ENCODE data around the gene TMA7B. TPM values are rescaled to one million over a fixed set of nuclear protein-coding genes. Genes with fewer than 3 reads are reported as not detected.

Gene TMA7B
- total RNA-seq, 6 experiments from 2014 or later: 0.20 TPM; not detected in 5

DNA sequence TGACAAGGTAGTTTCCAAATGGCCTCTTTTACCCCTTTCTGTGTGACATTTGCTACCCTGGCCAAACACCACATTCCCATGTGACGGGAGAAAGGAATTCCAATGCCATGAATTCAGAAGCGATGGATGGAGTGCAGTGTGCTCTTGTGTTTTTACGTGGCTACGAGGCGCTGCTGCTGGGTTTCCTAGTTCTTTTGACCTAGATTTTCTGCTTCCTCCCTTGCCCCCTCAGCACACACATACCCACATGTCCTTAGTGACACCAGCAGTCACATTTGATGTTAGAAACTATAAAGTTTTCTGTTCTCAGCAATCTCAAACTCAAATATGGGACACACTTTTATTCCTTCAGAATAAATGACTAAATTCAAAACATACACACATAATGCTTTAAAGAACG lies 7.8 kb upstream of the TMA7B start:
- WGBS (ENCODE audit: insufficient coverage, low coverage, low lambda C conversion rate, missing lambda C conversion rate): 89% methylated on average over 6 of the region's 6 CpGs
- H3K27ac ChIP-seq: no peak overlapping the region
- H3K27me3 ChIP-seq: no peaks in the 10 kb centered on the region
- DNase-seq (no peak), ATAC-seq (no peak)
- no peaks in the 10 kb centered on the region for H3K36me3 ChIP-seq
- TF ChIP-seq, protein P1, sequence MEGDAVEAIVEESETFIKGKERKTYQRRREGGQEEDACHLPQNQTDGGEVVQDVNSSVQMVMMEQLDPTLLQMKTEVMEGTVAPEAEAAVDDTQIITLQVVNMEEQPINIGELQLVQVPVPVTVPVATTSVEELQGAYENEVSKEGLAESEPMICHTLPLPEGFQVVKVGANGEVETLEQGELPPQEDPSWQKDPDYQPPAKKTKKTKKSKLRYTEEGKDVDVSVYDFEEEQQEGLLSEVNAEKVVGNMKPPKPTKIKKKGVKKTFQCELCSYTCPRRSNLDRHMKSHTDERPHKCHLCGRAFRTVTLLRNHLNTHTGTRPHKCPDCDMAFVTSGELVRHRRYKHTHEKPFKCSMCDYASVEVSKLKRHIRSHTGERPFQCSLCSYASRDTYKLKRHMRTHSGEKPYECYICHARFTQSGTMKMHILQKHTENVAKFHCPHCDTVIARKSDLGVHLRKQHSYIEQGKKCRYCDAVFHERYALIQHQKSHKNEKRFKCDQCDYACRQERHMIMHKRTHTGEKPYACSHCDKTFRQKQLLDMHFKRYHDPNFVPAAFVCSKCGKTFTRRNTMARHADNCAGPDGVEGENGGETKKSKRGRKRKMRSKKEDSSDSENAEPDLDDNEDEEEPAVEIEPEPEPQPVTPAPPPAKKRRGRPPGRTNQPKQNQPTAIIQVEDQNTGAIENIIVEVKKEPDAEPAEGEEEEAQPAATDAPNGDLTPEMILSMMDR (IDR thresholded peaks at IDR 0.05): no peak
- TF ChIP-seq POLR2A (IDR thresholded peaks at IDR 0.05): no peak
- H3K4me1 ChIP-seq: no peaks in the 10 kb centered on the region
- no peak overlapping the region for H3K4me3 ChIP-seq
- intact Hi-C loops (cut with DNase I): no loop called here
- no peaks in the 10 kb centered on the region for H3K9me3 ChIP-seq

DNA sequence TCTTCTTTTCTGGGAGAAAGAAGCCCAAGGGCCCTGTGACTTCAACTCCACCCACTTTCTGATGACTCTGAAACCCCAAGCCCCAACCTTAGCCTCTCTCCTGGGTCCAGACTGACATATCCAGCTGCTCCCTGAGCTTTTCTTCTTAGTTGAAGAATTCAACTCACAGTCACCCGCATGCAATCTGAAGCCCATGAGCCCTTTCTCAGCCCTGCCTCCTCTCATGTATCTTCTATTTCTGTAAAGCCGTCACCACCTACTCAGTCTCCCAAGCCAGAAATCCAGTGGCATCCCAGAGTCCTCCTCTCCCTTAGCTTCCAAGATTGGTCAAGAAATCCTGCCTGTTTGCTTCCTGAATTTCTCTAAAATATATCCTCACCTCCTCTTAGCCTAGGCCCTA lies 7.1 kb upstream of the TMA7B start:
- no peaks in the 10 kb centered on the region for H3K27me3 ChIP-seq
- no peaks in the 10 kb centered on the region for H3K4me1 ChIP-seq
- H3K36me3 ChIP-seq: no peaks in the 10 kb centered on the region
- TF ChIP-seq, protein P1 (IDR thresholded peaks at IDR 0.05): no peak
- no peak for TF ChIP-seq POLR2A (IDR thresholded peaks at IDR 0.05)
- no peak overlapping the region for H3K27ac ChIP-seq
- WGBS (ENCODE audit: insufficient coverage, low coverage, low lambda C conversion rate, missing lambda C conversion rate): 83% methylated on average over 2 of the region's 2 CpGs
- no peak overlapping the region for H3K4me3 ChIP-seq
- H3K9me3 ChIP-seq: no peaks in the 10 kb centered on the region
- ATAC-seq (no peak), DNase-seq (no peak)
- intact Hi-C loops (cut with DNase I): no loop called here

DNA sequence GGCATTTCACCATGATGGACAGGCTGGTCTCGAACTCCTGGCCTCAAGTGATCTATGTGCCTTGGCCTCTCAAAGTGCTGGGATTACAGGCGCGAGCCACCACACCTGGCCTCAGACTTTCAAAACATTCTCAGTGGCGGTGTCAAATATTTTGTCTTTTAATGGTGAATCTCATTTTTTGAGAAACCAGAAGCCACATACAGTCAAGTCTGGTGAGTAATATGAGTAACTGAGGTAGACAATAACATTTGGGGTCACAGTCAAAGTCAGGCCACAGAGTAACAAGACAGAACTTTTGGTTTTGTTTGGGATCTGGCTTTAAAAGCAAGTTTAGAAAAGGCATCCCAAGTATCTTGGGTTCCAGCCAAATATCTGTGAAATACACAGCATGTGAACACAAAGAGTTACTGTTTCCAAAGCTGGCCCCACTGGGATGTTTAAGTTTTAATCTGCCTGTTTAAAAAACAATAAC lies 5.6 kb upstream of the TMA7B start:
- H3K4me3 ChIP-seq: no peak overlapping the region
- H3K27me3 ChIP-seq: no peaks in the 10 kb centered on the region
- intact Hi-C loops (cut with DNase I): no loop called here
- no peaks in the 10 kb centered on the region for H3K36me3 ChIP-seq
- DNase-seq (no peak), ATAC-seq (no peak)
- 95% methylated on average over 4 of the region's 4 CpGs for WGBS (ENCODE audit: insufficient coverage, low coverage, low lambda C conversion rate, missing lambda C conversion rate)
- no peak overlapping the region for H3K27ac ChIP-seq
- TF ChIP-seq, protein P1 (IDR thresholded peaks at IDR 0.05): no peak
- no peaks in the 10 kb centered on the region for H3K9me3 ChIP-seq
- H3K4me1 ChIP-seq: no peaks in the 10 kb centered on the region

DNA sequence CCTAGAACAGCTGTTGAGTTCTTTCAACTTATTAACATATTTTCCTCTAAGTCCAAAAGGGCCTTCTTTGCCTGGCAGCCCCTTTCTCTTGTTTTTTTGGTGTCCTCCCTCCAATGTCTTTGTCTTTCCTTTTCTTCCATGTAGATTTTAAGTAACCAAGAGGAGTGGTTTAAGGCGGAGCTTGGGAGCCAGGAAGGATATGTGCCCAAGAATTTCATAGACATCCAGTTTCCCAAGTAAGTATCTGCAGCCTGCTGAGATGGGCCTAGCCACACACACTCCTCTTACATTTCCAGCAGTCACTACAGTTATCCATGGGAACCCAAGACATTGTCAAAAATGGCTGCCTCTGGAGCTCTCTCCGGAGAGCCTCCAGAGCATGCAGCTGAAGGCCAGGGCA lies 4.5 kb upstream of the TMA7B start:
- DNase-seq (no peak), ATAC-seq (no peak)
- H3K27me3 ChIP-seq: no peaks in the 10 kb centered on the region
- intact Hi-C loops (cut with DNase I): no loop called here
- H3K9me3 ChIP-seq: no peaks in the 10 kb centered on the region
- no peak for TF ChIP-seq POLR2A (IDR thresholded peaks at IDR 0.05)
- TF ChIP-seq, protein P1 (IDR thresholded peaks at IDR 0.05): no peak
- no peak overlapping the region for H3K27ac ChIP-seq
- 100% methylated on average over 1 of the region's 2 CpGs for WGBS (ENCODE audit: insufficient coverage, low coverage, low lambda C conversion rate, missing lambda C conversion rate)
- no peaks in the 10 kb centered on the region for H3K4me1 ChIP-seq
- H3K36me3 ChIP-seq: no peaks in the 10 kb centered on the region
- H3K4me3 ChIP-seq: no peak overlapping the region
